Inflammatory macrophage (primary cell): Measurements from ENCODE around the gene BANK1.

Source experiments
- DNase-seq, 2 donors: peaks; one replicate each; pipeline ENCODE4 v3.0.0-alpha.2; 2020 to 2022

The BANK1 gene

GRCh38 chr4:101967697-101968346, 177.3 kb downstream of the BANK1 start:
- DNase-seq, result no peak

DNA sequence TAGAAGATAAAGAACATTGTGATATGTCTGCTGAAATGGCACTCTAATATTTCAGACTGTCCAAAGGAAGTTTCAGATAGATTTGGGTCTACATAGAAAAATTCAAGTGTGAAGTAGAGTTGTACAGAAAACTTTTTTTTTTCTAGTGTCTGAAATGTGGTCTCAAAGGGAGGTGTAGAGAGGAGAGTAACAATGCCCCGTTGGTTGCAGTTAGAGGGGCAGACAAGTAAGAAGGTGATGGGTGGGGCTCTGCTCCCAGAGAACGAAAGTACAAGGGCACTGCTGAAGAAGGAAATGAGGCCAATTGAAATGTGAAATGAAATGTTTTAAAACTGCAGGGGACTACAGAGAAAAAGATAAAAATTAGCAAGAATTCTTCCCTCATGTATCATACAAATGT, 177.8 kb downstream of the BANK1 start:
- no peak for DNase-seq

- DNase-seq, result no peak
These were observed 179.4 kb downstream of the BANK1 start for GRCh38 chr4:101969965-101970364.

DNA sequence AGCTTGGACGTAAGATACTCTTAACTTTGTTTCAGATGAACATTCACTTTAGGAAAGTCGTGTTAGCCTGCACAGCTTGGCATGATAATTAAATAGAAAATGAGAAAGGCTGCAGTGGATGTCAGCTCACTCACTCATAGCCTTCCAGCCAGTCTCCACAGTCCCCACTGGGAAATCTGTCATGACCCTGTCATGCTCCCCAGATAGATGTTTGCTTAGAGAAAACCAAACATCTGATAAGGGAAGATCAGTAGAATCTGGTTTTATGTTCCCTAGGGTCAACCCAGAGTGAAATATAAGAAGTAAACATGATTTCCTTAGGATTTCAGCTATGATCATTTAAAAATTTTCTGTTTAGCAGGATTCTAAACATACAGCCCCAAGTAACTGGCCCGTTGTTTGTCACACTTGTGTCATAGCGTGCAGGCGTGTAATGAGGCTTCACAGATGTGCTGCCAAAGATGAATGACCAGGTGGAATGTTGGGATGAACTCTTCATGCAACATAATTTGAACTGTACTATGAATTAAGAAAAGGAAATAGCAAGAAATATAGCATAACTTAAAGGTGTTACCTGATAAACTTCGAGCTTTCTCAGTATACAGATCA, 180.1 kb downstream of the BANK1 start:
- DNase-seq, result no peak

GRCh38 chr4:101972791-101973190, 182.3 kb downstream of the BANK1 start:
- peak in 1 of 2 donors; percentile 1 for DNase-seq

- no peak for DNase-seq
These were observed 182.8 kb downstream of the BANK1 start for GRCh38 chr4:101973361-101973760.

DNA sequence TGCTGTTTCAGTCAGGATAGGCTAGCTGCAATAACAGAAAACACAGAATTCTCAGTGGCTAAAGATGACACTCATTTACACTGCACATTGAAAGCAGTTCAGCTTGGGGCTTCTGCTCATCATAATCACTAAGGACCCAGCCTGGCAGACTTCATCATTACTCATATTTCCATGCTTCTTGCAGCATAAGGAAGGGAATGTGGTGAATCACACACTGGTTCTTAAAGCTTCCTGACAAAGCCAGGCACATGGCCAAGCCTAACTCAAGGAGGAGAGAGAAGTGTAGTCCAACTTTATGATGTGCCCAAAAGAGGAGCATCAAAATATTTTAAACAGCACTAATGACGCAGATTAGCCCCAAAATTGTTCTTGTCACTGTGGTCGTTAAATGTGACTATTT, 186.5 kb downstream of the BANK1 start:
- no peak for DNase-seq

DNA sequence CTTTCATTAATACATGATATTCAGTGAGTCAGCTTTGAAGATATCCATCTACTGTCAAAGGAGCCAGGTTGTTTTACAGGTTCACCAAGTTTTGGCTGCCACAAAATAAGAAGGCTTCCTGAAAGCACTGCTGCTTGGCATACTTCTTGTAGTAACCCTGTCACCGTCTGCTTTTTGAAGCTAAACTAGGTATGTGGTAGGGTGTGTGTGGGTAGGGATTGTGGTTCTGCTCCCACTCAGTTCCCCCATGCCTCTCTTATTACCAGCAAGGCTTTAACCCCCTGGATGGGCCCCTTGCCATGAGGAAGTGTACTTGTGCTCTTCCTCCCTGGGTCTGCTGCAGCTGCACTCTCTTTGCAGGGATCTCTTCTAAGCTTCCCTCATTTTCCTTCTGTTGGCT, 191.2 kb downstream of the BANK1 start:
- peak; percentile 7 to 31 for DNase-seq

- no peak for DNase-seq
These were observed 193.3 kb downstream of the BANK1 start for GRCh38 chr4:101983835-101984234.

GRCh38 chr4:101987623-101988243, 197.2 kb downstream of the BANK1 start:
- DNase-seq, result no peak

DNA sequence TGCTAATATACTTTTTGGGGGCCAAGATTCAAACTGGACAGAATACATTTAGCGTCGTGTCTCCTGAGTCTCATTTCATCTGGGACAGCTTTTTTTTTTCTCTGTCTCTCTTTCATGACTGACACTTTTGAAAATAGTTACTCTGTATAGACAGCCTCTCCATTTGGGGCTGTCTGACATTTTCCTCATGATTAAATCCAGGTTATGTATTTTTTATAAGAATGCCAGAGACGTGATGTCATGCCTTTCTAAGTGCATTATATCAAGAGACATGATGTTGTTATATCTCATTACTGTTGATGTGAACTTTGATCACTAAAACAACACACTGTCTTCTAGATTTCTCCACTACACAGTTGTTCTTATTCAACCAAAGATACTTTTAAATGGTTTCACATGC, 199.0 kb downstream of the BANK1 start:
- no peak for DNase-seq

DNA sequence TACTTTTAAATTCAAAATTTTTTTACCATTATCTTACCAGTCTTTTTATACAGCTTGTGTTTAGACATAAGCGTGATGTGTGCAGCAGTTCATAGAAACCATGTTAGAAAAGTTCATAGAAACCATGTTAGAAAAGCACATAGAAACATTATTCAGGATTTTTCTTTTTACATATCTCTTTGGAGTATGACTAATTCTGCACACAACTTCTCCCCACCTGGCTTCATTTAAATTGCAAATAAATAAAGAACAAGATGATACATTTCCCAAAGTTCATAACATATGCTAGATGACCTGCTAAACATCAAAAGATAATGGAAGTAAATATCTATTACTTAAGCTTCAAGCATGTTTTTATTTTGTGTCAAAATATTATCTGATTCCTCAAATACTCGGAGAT, 201.9 kb downstream of the BANK1 start:
- no peak for DNase-seq

GRCh38 chr4:101993002-101993841, 202.7 kb downstream of the BANK1 start:
- no peak for DNase-seq

DNA sequence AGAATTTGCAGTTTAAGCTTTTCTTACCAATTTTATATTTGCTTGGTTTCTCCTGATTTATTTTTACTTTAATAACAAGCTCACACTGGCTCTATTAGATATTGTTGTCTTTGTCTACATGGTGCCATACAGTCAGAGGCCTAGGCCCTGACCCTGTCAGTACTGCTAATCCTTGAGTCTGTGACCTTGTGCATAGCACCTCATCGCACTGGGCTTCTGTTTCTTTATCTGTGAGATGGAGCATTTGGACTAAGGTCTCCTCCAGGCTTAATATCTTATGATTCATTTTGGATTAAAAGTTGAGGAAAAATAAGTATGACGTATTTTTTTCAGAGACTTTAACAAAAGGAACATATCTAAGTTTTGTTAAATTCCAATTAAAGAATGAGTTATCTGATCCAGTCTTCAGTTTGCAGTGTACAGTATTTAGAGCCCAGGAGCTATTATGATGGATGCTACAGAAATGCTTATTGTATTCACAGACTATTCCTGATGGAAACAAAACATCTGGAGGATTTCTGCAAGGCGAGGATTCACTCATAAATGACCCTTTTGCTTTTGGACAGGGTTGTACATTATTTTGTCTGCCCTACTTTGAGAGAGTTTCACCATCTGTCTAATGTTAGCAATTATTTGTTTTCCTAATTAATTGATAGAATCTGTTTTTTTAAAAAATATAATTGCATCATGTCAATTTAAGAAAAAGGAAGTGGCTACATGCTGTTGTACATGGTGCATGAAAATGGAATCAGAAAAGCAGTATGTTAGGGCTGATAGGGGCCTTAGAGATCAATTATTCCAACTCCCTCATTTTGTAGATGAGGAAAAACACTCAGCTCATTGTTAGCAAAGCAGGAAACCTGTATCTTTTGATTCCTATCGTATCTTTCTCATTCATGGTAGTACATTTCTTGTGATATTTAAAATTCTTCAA, 203.6 kb downstream of the BANK1 start:
- no peak for DNase-seq

DNA sequence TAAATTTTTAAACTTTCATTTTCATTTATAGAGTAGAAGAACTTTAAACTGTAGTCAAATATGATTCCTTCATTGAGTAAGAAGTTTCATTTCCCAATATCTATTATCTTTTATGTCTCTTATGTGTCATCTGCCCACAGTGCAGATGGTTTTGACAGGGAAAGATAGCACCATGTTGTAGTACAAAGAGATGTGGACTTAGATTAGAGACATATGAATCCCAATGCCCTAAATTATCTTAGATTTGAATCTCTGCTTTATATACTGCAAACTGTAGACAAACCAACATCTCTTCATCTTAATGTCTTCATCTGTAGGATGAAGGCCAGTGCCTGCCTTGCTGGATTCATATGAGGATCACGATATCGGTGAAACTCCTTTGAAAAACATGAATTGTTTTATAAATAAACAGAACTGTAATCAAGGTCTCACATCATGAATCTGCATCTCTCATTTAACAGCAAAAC, 217.5 kb downstream of the BANK1 start:
- no peak for DNase-seq

DNA sequence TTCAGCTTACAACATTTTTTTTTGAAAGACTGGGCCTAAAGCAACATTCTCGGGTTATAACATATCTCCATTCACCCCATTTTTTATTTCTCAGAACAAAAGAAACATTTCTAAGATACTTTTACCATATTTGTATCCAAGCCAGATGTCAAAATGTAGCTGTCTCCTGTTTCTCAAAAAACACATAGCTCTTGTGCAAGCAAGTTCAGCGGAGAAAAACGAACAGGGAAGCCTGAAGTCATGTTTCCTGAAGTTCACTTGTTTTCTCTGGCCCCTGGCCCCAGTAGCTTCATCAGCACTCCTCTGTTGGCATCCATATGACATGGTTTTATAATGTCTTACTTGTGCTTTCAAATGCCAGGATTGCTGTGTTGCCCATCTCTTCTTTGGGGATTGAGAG, 218.2 kb downstream of the BANK1 start:
- DNase-seq, result no peak

DNA sequence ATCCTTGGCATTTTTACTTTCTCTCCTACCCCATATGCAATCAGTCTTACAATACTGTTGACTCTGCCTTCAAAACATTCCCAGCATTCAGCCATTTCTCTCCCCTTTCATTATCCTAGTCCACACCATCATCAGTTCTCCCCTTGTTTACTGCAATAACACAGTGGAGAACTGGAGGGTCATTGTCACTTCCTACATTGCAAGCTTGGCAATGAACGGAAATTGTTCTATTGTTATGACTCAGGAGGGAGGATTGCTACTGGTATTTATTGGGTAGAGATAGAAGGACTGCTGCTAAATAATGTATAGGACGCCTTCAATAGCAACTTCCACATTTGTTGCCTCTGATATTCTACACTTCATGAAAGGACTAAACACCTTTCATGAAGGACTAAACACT, 231.8 kb downstream of the BANK1 start:
- DNase-seq, result no peak

DNA sequence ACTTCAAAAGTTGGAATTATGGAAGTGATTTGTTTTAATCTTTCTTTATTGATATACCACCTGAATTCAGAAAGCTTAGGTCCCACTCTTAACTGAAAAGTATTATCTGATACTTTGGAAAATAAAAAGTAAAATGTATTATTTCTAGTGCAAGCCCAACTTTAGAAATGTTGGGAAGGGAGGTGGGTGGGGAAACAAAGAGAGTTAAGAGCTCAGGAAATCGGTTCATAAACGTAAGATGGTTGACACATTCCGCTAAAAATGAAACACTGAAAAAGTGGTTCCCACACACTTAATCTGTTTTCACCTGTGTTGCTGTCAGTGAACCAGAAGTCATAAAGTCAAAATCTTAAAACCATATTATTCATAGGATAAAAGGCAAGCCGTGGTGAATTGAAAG, 237.4 kb downstream of the BANK1 start:
- no peak for DNase-seq

DNA sequence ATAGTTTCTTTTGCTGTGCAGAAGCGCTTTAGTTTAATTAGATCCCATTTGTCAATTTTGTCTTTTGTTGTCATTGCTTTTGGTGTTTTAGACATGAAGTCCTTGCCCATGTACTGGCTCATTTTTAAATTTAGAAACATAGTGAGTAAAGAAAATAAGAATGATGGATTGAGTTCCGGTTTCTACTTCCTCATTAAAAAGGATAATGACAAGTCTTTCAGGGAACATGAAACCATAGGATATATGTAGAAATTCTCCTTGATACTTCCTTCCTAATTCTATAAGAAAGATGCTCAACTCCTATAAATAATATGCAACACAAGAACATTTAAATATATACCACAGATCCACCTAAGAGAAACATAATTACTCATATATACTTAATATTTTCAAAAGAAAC, 240.9 kb downstream of the BANK1 start:
- peak in 1 of 2 donors; percentile 55 for DNase-seq

- no peak for DNase-seq
These were observed 245.5 kb downstream of the BANK1 start for GRCh38 chr4:102036016-102036415.

DNA sequence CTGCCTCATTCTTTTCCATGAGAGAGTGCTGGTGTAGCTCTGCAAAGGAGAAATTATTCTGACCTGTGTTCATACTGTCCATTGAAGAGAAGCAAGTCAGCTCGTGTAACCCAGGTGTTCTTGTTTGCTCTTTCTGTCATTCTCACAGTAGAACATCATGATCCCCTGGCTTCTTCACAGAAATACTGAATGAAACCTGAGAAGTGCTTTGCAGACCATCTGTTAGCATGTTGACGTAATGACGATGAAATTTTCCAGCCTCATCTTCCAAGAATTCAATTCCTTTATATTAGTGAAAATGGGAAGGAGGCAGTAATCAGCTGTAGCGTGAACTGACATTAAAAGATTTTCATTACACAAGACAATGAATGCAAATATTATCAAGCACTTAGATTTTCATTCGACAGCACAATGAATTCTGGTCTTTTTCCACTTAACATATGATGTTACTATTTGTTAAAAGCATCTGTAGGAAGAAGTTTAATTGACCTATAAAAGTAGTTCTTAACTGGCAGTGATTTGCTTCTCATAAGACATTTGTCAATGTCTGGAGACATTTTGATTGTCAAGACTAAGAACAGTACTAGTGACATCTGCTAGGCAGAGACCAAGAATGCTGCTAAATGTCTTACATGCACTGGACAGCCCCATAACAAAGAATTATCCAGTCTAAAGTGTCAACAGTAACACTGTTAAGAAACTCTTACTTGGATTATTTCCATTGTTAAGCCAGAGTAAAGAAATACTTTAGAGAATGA, 246.3 kb downstream of the BANK1 start:
- DNase-seq, result no peak
